BE2C (cell line): ENCODE data around the gene IQSEC1.

Experiments
- DNase-seq: peaks from one replicate; pipeline ENCODE4 v3.0.0-alpha.2; 2020
- H3K27me3 ChIP-seq: fragments of 250-450 bp; sonication (Bioruptor Pico); 2 replicates; pipeline ENCODE4 v1.5.1; 2020; ENCODE audit warnings: mild to moderate bottlenecking
- H3K36me3 ChIP-seq: fragments of 250-450 bp; sonication (Bioruptor Pico); 2 replicates; pipeline ENCODE4 v1.5.1; 2020; ENCODE audit warnings: mild to moderate bottlenecking
- H3K4me1 ChIP-seq: fragments of 250-450 bp; sonication (Bioruptor Pico); 2 replicates; pipeline ENCODE4 v1.5.1; 2020
- H3K4me3 ChIP-seq: 2 replicates; pipeline ENCODE4 v1.5.1; 2011; ENCODE audit warnings: low read depth, low read length
- H3K9me3 ChIP-seq: fragments of 250-450 bp; sonication (Bioruptor Pico); 2 replicates; pipeline ENCODE4 v1.5.1; 2020
- CTCF ChIP-seq: IDR thresholded peaks from 2 replicates; pipeline ENCODE4 v1.5.1; 2012; ENCODE audit warnings: mild to moderate bottlenecking, low read depth, low read length

Gene IQSEC1

GRCh38 chr3:13023971-13024764, 49.1 kb downstream of the IQSEC1 start:
- H3K4me3 ChIP-seq, result no peak overlapping the region
- no peaks in the 10 kb centered on the region for H3K9me3 ChIP-seq
- no peaks in the 10 kb centered on the region for H3K27me3 ChIP-seq
- no peaks in the 10 kb centered on the region for H3K36me3 ChIP-seq
- no peak for TF ChIP-seq CTCF
- peaks cover 23% of the 10 kb centered on the region for H3K4me1 ChIP-seq
- no peak for DNase-seq

GRCh38 chr3:13023235-13023970, 49.8 kb downstream of the IQSEC1 start:
- TF ChIP-seq CTCF, result no peak
- peaks cover 26% of the 10 kb centered on the region for H3K4me1 ChIP-seq
- no peaks in the 10 kb centered on the region for H3K9me3 ChIP-seq
- H3K27me3 ChIP-seq, result no peaks in the 10 kb centered on the region
- no peaks in the 10 kb centered on the region for H3K36me3 ChIP-seq
- no peak overlapping the region for H3K4me3 ChIP-seq
- DNase-seq, result peak; percentile 74

GRCh38 chr3:13022348-13023234, 50.6 kb downstream of the IQSEC1 start:
- Histone ChIP-seq H3K27me3 (no peaks in the 10 kb centered on the region), H3K4me1 (peaks cover 31% of the 10 kb centered on the region), H3K36me3 (no peaks in the 10 kb centered on the region), H3K9me3 (no peaks in the 10 kb centered on the region), H3K4me3 (peak overlapping the region; percentile 53)
- peak; percentile 93 for DNase-seq
- no peak for TF ChIP-seq CTCF

GRCh38 chr3:13021141-13022114, 51.8 kb downstream of the IQSEC1 start:
- H3K27me3 ChIP-seq, result no peaks in the 10 kb centered on the region
- peaks cover 36% of the 10 kb centered on the region for H3K4me1 ChIP-seq
- 0 out of 2 replicates have a peak, but pooled peaks cover 2% of the 10 kb centered on the region for H3K36me3 ChIP-seq
- DNase-seq, result peak; percentile 49
- H3K4me3 ChIP-seq, result peak overlapping the region; percentile 53
- H3K9me3 ChIP-seq, result no peaks in the 10 kb centered on the region
- no peak for TF ChIP-seq CTCF

- Histone ChIP-seq H3K9me3 (no peaks in the 10 kb centered on the region), H3K27me3 (no peaks in the 10 kb centered on the region), H3K4me3 (no peak overlapping the region), H3K4me1 (peaks cover 48% of the 10 kb centered on the region), H3K36me3 (0 out of 2 replicates have a peak, but pooled peaks cover 2% of the 10 kb centered on the region)
- DNase-seq, result no peak
- no peak for TF ChIP-seq CTCF
These were observed 53.0 kb downstream of the IQSEC1 start for GRCh38 chr3:13020159-13020750.
